Memory B cell (primary cell): ENCODE measurements around the gene PPP1R27.
"Not testable (repeated sequence)": the region's sequence is repeated elsewhere in the genome, so short reads cannot be mapped to it uniquely, and the experiment has no call there.

Experiments
- ATAC-seq: fragments of 150-1000 bp; cut with Tn5 transposase; 2 replicates; pipeline ENCODE4 v1.10.0; 2021; ENCODE audit warnings: low read depth, mild to moderate bottlenecking, moderate library complexity
- DNase-seq, 2 donors: peaks; one replicate each; pipeline ENCODE4 v3.0.0; 2022; ENCODE audit warnings: low spot score in 2 of 2
- H3K27ac Mint-ChIP-seq: one replicate; pipeline ENCODE4 v1.8.0; 2022; ENCODE audit warnings: mild to moderate bottlenecking, moderate library complexity, mixed read lengths
- H3K27me3 Mint-ChIP-seq: one replicate; pipeline ENCODE4 v1.8.0; 2022; ENCODE audit warnings: mixed read lengths
- H3K36me3 Mint-ChIP-seq: one replicate; pipeline ENCODE4 v1.8.0; 2022; ENCODE audit warnings: mild to moderate bottlenecking, mixed read lengths
- H3K4me1 Mint-ChIP-seq: one replicate; pipeline ENCODE4 v1.8.0; 2022; ENCODE audit warnings: mixed read lengths
- H3K4me3 Mint-ChIP-seq: one replicate; pipeline ENCODE4 v1.8.0; 2022; ENCODE audit warnings: mild to moderate bottlenecking, moderate library complexity, mixed read lengths
- H3K9me3 Mint-ChIP-seq: one replicate; pipeline ENCODE4 v1.8.0; 2022; ENCODE audit warnings: mixed read lengths

PPP1R27 gene

GRCh38 chr17:81840826-81841778, 6.3 kb upstream of the PPP1R27 start:
- Mint-ChIP-seq H3K27me3 (no peaks in the 10 kb centered on the region), H3K9me3 (no peaks in the 10 kb centered on the region), H3K36me3 (peaks cover 7% of the 10 kb centered on the region), H3K4me3 (no peak overlapping the region), H3K27ac (no peak overlapping the region), H3K4me1 (no peaks in the 10 kb centered on the region)
- ATAC-seq, result no peak
- no peak for DNase-seq

GRCh38 chr17:81840059-81840458, 5.2 kb upstream of the PPP1R27 start:
- H3K36me3 Mint-ChIP-seq, ATAC-seq, H3K9me3 Mint-ChIP-seq, H3K27me3 Mint-ChIP-seq, H3K4me3 Mint-ChIP-seq, H3K27ac Mint-ChIP-seq, DNase-seq, H3K4me1 Mint-ChIP-seq: not testable (repeated sequence)

GRCh38 chr17:81839301-81839700, 4.5 kb upstream of the PPP1R27 start:
- DNase-seq (no peak), ATAC-seq (no peak)
- H3K27ac Mint-ChIP-seq, result no peak overlapping the region
- no peaks in the 10 kb centered on the region for H3K4me1 Mint-ChIP-seq
- H3K9me3 Mint-ChIP-seq, result no peaks in the 10 kb centered on the region
- H3K36me3 Mint-ChIP-seq, result no peaks in the 10 kb centered on the region
- no peaks in the 10 kb centered on the region for H3K27me3 Mint-ChIP-seq
- H3K4me3 Mint-ChIP-seq, result no peak overlapping the region

GRCh38 chr17:81838753-81839255, 4.0 kb upstream of the PPP1R27 start:
- Mint-ChIP-seq H3K9me3 (no peaks in the 10 kb centered on the region), H3K4me3 (no peak overlapping the region), H3K4me1 (no peaks in the 10 kb centered on the region), H3K27ac (no peak overlapping the region), H3K27me3 (no peaks in the 10 kb centered on the region), H3K36me3 (no peaks in the 10 kb centered on the region)
- ATAC-seq, result no peak
- DNase-seq, result no peak

GRCh38 chr17:81837641-81838040, 2.8 kb upstream of the PPP1R27 start:
- no peaks in the 10 kb centered on the region for H3K9me3 Mint-ChIP-seq
- H3K27me3 Mint-ChIP-seq, result no peaks in the 10 kb centered on the region
- H3K27ac Mint-ChIP-seq, result no peak overlapping the region
- ATAC-seq (no peak), DNase-seq (no peak)
- peaks cover 3% of the 10 kb centered on the region for H3K4me1 Mint-ChIP-seq
- no peaks in the 10 kb centered on the region for H3K36me3 Mint-ChIP-seq
- no peak overlapping the region for H3K4me3 Mint-ChIP-seq

GRCh38 chr17:81833921-81834830, 674 bp downstream of the PPP1R27 start:
- peaks cover 14% of the 10 kb centered on the region for H3K4me1 Mint-ChIP-seq
- peak overlapping the region; percentile 75 for H3K4me3 Mint-ChIP-seq
- ATAC-seq, result no peak
- H3K9me3 Mint-ChIP-seq, result no peaks in the 10 kb centered on the region
- H3K36me3 Mint-ChIP-seq, result no peaks in the 10 kb centered on the region
- peak overlapping the region; percentile 92 for H3K27ac Mint-ChIP-seq
- DNase-seq, result no peak
- no peaks in the 10 kb centered on the region for H3K27me3 Mint-ChIP-seq

GRCh38 chr17:81833160-81833920, 1.5 kb downstream of the PPP1R27 start, which contains the start of gene MCRIP1:
Gene MCRIP1, minus strand, starts transcription at chr17:81833291. Its CDS starts 8,785 bp downstream, at chr17:81824506.
- H3K4me1 Mint-ChIP-seq, result peaks cover 16% of the 10 kb centered on the region
- no peaks in the 10 kb centered on the region for H3K27me3 Mint-ChIP-seq
- ATAC-seq (peak; percentile 79), DNase-seq (peak; percentile 92 to 94)
- no peaks in the 10 kb centered on the region for H3K36me3 Mint-ChIP-seq
- H3K9me3 Mint-ChIP-seq, result no peaks in the 10 kb centered on the region
- peak within 1 kb of the TSS; percentile 94 for H3K4me3 Mint-ChIP-seq
- H3K27ac Mint-ChIP-seq, result peak within 1 kb of the TSS; percentile 92

GRCh38 chr17:81832608-81833159, 2.2 kb downstream of the PPP1R27 start:
- Mint-ChIP-seq H3K4me3 (peak overlapping the region; percentile 94), H3K4me1 (peaks cover 17% of the 10 kb centered on the region), H3K27ac (peak overlapping the region; percentile 92), H3K36me3 (no peaks in the 10 kb centered on the region), H3K9me3 (no peaks in the 10 kb centered on the region), H3K27me3 (no peaks in the 10 kb centered on the region)
- ATAC-seq (peak; percentile 59), DNase-seq (peak; percentile 16 to 55)

GRCh38 chr17:81831957-81832607, 2.8 kb downstream of the PPP1R27 start:
- no peaks in the 10 kb centered on the region for H3K9me3 Mint-ChIP-seq

GRCh38 chr17:81831563-81831956, 3.3 kb downstream of the PPP1R27 start:
- peak overlapping the region; percentile 94 for H3K4me3 Mint-ChIP-seq

More at GRCh38 chr17:81831957-81832607, 2.8 kb downstream of the PPP1R27 start:
- peak overlapping the region; percentile 94 for H3K4me3 Mint-ChIP-seq
- ATAC-seq, result peak; percentile 63
- no peaks in the 10 kb centered on the region for H3K27me3 Mint-ChIP-seq
- peaks cover 17% of the 10 kb centered on the region for H3K4me1 Mint-ChIP-seq
- no peaks in the 10 kb centered on the region for H3K36me3 Mint-ChIP-seq
- peak; percentile 35 to 45 for DNase-seq
- H3K27ac Mint-ChIP-seq, result peak overlapping the region; percentile 92

GRCh38 chr17:81829858-81830257, 5.0 kb downstream of the PPP1R27 start:
- H3K4me3 Mint-ChIP-seq, result no peak overlapping the region
- peaks cover 22% of the 10 kb centered on the region for H3K4me1 Mint-ChIP-seq

More at GRCh38 chr17:81831563-81831956, 3.3 kb downstream of the PPP1R27 start:
- Mint-ChIP-seq H3K27ac (peak overlapping the region; percentile 92), H3K9me3 (no peaks in the 10 kb centered on the region), H3K4me1 (peaks cover 17% of the 10 kb centered on the region), H3K27me3 (no peaks in the 10 kb centered on the region), H3K36me3 (no peaks in the 10 kb centered on the region)
- no peak for ATAC-seq
- DNase-seq, result no peak

GRCh38 chr17:81828656-81829055, 6.2 kb downstream of the PPP1R27 start:
- no peak overlapping the region for H3K4me3 Mint-ChIP-seq
- H3K9me3 Mint-ChIP-seq, result no peaks in the 10 kb centered on the region
- DNase-seq (no peak), ATAC-seq (no peak)
- peaks cover 21% of the 10 kb centered on the region for H3K4me1 Mint-ChIP-seq
- H3K27me3 Mint-ChIP-seq, result no peaks in the 10 kb centered on the region
- peaks cover 4% of the 10 kb centered on the region for H3K36me3 Mint-ChIP-seq
- H3K27ac Mint-ChIP-seq, result no peak overlapping the region

More at GRCh38 chr17:81829858-81830257, 5.0 kb downstream of the PPP1R27 start:
- DNase-seq, result no peak
- Mint-ChIP-seq H3K36me3 (peaks cover 3% of the 10 kb centered on the region), H3K27me3 (no peaks in the 10 kb centered on the region), H3K9me3 (no peaks in the 10 kb centered on the region), H3K27ac (no peak overlapping the region)
- ATAC-seq, result no peak
